Lower leg skin (tissue), 4 donors: Measurements from ENCODE around the gene ZFHX3. TPM values are rescaled to one million over a fixed set of nuclear protein-coding genes. Genes with fewer than 3 reads are reported as not detected.

Experiments
- DNase-seq, 2 donors: peaks; one replicate each; pipeline ENCODE4 v3.0.0-alpha.2; 2019; ENCODE audit warnings: low spot score in 2 of 2
- H3K4me3 ChIP-seq: fragments of 200-600 bp; sonication (generic); 2 replicates; pipeline ENCODE4 v1.5.1; 2017; ENCODE audit warnings: mild to moderate bottlenecking, low read depth; ENCODE audit not compliant: poor library complexity, severe bottlenecking
- POLR2A ChIP-seq, 2 donors: fragments of 450-650 bp; IDR thresholded peaks; one replicate each; pipeline ENCODE4 v1.6.1; 2016 to 2017; ENCODE audit warnings: antibody characterized with exemption in 2 of 2, mild to moderate bottlenecking in 1 of 2, moderate library complexity in 1 of 2
- WGBS, 2 donors: methylation state at CpG; one replicate each; pipeline ENCODE4 v1.1.5; 2018; 5-methylcytosine and 5-hydroxymethylcytosine counted together
- intact Hi-C: fragments of 100-400 bp; cut with DNase I; formaldehyde crosslinking; loops from one replicate; pipeline ENCODE4 v1.15.0; 2023; ENCODE audit warnings: low total_unique reads
- total RNA-seq, 4 donors: library from RNA; depleted of rRNA; stranded (reverse); fragments of >200 nt; gene quantifications; one replicate each; pipeline ENCODE4 v1.1.0, GENCODE V29; 2016
- TF ChIP-seq, protein P1 (sequence below), 3 donors: fragments of 450-650 bp; IDR thresholded peaks; one replicate each; pipeline ENCODE4 v1.5.1; 2016; ENCODE audit warnings: antibody characterized with exemption in 3 of 3, mild to moderate bottlenecking in 3 of 3, moderate library complexity in 2 of 3

ZFHX3 gene
- total RNA-seq, 4 donors from 2014 or later, result 3.4 to 14.9 (median 10.0) TPM

DNA sequence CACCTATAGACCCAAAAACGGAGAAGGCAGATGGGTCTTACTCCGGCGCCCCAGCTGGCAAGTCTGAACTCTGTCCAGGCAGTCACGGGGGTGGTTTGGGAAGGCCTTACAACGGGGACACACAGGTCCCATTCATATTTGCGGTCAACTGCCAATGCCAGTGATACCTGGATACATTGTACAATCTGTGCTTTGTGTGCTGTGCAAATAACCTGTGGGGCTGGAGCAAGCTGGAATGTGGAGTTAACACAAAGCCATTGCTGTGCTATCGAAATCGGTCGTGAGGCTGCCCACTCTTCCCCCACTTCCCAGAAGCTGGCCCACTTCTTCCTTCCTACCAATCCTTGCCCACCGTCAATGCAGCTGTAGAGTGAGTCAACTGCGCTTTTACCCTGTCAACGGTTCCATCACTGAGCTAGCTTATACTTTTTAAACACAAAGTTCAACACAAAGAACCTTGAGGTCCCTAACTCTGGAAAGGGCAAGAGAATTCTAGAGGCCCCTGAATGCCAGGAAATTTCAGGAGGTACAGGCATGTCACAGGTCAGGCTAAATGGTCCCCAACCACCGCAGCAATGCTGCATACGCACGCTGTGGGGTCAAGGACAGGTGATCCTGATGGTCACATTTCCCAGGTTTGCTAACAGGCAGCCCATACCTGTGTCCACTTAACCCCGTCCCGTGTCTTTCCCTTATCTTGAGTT lies 122.8 kb downstream of the ZFHX3 start:
- no peak overlapping the region for H3K4me3 ChIP-seq
- intact Hi-C loops, result no loop called here
- TF ChIP-seq POLR2A (IDR thresholded peaks at IDR 0.05), result no peak
- TF ChIP-seq, protein P1, sequence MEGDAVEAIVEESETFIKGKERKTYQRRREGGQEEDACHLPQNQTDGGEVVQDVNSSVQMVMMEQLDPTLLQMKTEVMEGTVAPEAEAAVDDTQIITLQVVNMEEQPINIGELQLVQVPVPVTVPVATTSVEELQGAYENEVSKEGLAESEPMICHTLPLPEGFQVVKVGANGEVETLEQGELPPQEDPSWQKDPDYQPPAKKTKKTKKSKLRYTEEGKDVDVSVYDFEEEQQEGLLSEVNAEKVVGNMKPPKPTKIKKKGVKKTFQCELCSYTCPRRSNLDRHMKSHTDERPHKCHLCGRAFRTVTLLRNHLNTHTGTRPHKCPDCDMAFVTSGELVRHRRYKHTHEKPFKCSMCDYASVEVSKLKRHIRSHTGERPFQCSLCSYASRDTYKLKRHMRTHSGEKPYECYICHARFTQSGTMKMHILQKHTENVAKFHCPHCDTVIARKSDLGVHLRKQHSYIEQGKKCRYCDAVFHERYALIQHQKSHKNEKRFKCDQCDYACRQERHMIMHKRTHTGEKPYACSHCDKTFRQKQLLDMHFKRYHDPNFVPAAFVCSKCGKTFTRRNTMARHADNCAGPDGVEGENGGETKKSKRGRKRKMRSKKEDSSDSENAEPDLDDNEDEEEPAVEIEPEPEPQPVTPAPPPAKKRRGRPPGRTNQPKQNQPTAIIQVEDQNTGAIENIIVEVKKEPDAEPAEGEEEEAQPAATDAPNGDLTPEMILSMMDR (IDR thresholded peaks at IDR 0.05), result no peak
- 90 to 94% methylated on average over 17 of the region's 17 CpGs for WGBS, 2 donors
- no peak for DNase-seq

DNA sequence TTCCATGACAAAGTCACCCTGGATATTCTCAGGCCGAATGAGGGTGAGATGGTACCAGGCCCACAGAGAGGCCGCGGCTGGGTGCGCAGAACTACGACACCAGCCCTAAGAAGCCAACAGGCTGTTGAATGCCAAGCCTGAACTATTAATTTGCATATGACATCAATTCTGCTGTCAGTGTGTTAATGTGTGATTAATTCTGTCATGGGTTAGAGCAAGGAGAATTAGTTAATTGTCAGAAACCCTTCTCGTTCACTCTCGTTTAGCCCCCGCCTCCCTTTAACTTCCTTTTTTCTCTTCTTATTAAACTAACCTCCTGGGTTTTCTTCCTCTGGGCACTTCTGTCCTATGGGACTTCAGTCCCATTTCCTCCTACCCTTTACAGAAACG lies 123.4 kb downstream of the ZFHX3 start:
- intact Hi-C loops, result no loop called here
- H3K4me3 ChIP-seq, result no peak overlapping the region
- WGBS, 2 donors, result 80 to 84% methylated on average over 9 of the region's 9 CpGs
- DNase-seq, result no peak
- TF ChIP-seq, protein P1 (IDR thresholded peaks at IDR 0.05), result no peak
- TF ChIP-seq POLR2A (IDR thresholded peaks at IDR 0.05), result no peak

DNA sequence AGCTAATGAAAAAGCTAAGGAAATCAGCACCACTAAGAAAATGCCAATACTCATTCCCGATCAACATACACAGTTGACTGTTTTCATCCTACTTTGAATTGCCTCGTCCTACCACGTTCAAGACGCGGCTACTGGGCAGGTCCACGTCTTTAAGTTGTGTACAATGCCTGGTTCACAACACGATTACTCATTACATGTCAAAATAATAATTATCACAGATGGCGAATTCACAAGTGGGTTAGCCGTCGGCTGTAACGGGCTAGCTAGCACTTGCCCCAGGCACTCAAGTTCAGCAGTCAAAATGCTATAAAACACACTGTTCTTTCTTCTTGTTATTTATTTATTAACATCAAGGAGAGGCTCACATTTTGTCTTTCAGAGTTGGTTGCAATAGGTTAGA lies 124.2 kb downstream of the ZFHX3 start:
- 70 to 72% methylated on average over 11 of the region's 11 CpGs for WGBS, 2 donors
- no peak for TF ChIP-seq POLR2A (IDR thresholded peaks at IDR 0.05)
- TF ChIP-seq, protein P1 (IDR thresholded peaks at IDR 0.05), result no peak
- no peak for DNase-seq
- intact Hi-C loops, result no loop called here
- no peak overlapping the region for H3K4me3 ChIP-seq

DNA sequence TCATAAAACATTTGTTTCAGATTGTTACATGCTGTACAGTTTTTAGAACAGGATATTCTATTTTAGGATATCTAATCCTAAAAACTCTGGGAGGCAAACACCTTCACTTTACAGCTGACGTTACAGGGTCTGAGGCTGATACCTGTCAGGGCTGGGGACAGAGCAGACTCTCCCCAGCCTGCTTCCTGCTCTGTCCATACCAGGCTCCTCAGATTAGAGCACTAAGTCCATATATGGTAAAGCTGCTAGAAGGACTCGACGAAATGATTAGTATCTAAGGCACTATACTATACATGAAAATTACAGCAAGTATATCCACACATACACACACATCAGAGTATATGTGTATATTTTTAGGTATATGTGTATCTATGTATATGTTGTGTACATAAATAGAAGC lies 125.2 kb downstream of the ZFHX3 start:
- intact Hi-C loops, result no loop called here
- 80 to 90% methylated on average over 3 of the region's 3 CpGs for WGBS, 2 donors
- no peak for TF ChIP-seq POLR2A (IDR thresholded peaks at IDR 0.05)
- TF ChIP-seq, protein P1 (IDR thresholded peaks at IDR 0.05), result no peak
- no peak overlapping the region for H3K4me3 ChIP-seq
- DNase-seq, result no peak

DNA sequence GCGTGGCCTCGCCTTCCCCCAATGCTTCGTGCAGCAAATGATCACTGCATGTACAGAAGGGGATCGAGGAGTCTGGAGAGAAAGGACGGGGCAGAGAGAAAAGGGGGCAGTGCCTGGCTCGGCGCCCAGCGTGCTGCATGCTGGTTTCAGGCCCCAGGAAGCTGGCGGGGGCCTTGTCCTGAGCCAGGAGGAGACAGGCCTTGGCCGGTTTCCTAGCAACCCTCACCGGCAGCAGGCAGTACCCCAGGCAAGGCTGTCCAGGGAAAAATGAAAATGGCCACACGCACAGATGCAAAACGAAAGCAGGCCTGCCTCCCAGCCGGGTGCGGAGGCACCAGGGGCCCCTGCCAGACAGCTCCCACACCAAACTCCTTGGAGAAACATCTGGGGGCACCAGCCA lies 126.3 kb downstream of the ZFHX3 start:
- TF ChIP-seq, protein P1 (IDR thresholded peaks at IDR 0.05), result no peak
- TF ChIP-seq POLR2A (IDR thresholded peaks at IDR 0.05), result no peak
- no peak overlapping the region for H3K4me3 ChIP-seq
- intact Hi-C loops, result no loop called here
- 73 to 80% methylated on average over 12 to 15 of the region's 15 CpGs for WGBS, 2 donors
- no peak for DNase-seq

DNA sequence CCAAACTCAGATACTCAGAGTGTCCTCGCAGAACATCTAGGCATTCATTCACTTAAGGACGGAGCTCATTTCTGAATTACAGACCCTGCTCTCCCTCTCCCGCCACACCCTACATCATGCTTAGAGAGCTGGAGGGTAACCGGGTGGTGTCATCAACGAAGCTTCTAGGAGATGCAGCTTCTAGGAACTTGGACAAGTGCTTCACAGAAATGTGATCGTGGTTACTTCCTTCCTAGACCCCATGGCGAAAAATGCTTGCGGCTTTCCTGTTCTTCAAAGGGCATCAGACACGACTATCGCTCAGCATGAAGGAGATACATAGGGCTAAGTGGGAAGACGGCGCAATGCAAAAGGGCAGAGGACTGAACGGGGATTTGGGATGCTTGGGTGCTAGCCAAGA lies 126.8 kb downstream of the ZFHX3 start:
- TF ChIP-seq POLR2A (IDR thresholded peaks at IDR 0.05), result no peak
- TF ChIP-seq, protein P1 (IDR thresholded peaks at IDR 0.05), result no peak
- intact Hi-C loops, result no loop called here
- DNase-seq, result no peak
- 83 to 84% methylated on average over 13 of the region's 13 CpGs for WGBS, 2 donors
- no peak overlapping the region for H3K4me3 ChIP-seq
